Neutrophil (primary cell): Measurements from ENCODE around the gene CFAP74.

Source experiments
- H3K27ac ChIP-seq: fragments of 200-600 bp; sonication (generic); 2 replicates; pipeline ENCODE4 v1.5.1; 2016; ENCODE audit warnings: mild to moderate bottlenecking, moderate library complexity
- H3K27me3 ChIP-seq: fragments of 200-600 bp; sonication (generic); 2 replicates; pipeline ENCODE4 v1.6.0; 2016; ENCODE audit warnings: mild to moderate bottlenecking
- H3K36me3 ChIP-seq: fragments of 200-600 bp; sonication (generic); 2 replicates; pipeline ENCODE4 v1.5.1; 2017
- H3K4me1 ChIP-seq, 2 experiments: fragments of 200-600 bp in 1 of 2; sonication (generic) in 1 of 2; 1 replicate in 1 of 2; 2 replicates in 1 of 2; pipeline versions ENCODE4 v1.5.1 to v1.6.1; 2013 to 2016; ENCODE audit warnings: low read depth in 1 of 2, low read length in 1 of 2, mild to moderate bottlenecking in 1 of 2, moderate library complexity in 1 of 2; ENCODE audit not compliant: control insufficient read depth in 1 of 2, insufficient read depth in 1 of 2
- H3K4me3 ChIP-seq, 2 experiments: fragments of 200-600 bp in 1 of 2; sonication (generic) in 1 of 2; 1 replicate in 1 of 2; 2 replicates in 1 of 2; pipeline ENCODE4 v1.5.1; 2013 to 2016; ENCODE audit warnings: low read depth in 1 of 2, low read length in 1 of 2, mild to moderate bottlenecking in 1 of 2, moderate library complexity in 1 of 2
- H3K9me3 ChIP-seq: fragments of 200-600 bp; sonication (generic); 2 replicates; pipeline ENCODE4 v1.5.1; 2016
- CTCF ChIP-seq: fragments of 200-600 bp; sonication (generic); IDR thresholded peaks from 2 replicates; pipeline ENCODE4 v1.5.1; 2016; ENCODE audit warnings: antibody characterized with exemption

The CFAP74 gene

GRCh38 chr1:1925437-1926345 lies 77.9 kb downstream of the CFAP74 start:
- H3K9me3 ChIP-seq: no peaks in the 10 kb centered on the region

GRCh38 chr1:1924849-1925248 lies 78.7 kb downstream of the CFAP74 start:
- H3K4me3 ChIP-seq: no peak overlapping the region
- H3K27me3 ChIP-seq: peaks cover 18% of the 10 kb centered on the region
- no peaks in the 10 kb centered on the region for H3K36me3 ChIP-seq
- no peak overlapping the region for H3K27ac ChIP-seq
- H3K4me1 ChIP-seq: peaks cover 0 to 13% of the 10 kb centered on the region in 2 experiments
- no peak for TF ChIP-seq CTCF
- H3K9me3 ChIP-seq: no peaks in the 10 kb centered on the region

More at GRCh38 chr1:1925437-1926345, 77.9 kb downstream of the CFAP74 start:
- H3K4me3 ChIP-seq: no peak overlapping the region
- peaks cover 18% of the 10 kb centered on the region for H3K27me3 ChIP-seq
- no peak for TF ChIP-seq CTCF
- H3K4me1 ChIP-seq: peaks cover 0 to 5% of the 10 kb centered on the region in 2 experiments
- no peaks in the 10 kb centered on the region for H3K36me3 ChIP-seq
- H3K27ac ChIP-seq: no peak overlapping the region

GRCh38 chr1:1924386-1924785 lies 79.2 kb downstream of the CFAP74 start:
- no peak overlapping the region for H3K27ac ChIP-seq
- TF ChIP-seq CTCF: no peak
- no peaks in the 10 kb centered on the region for H3K9me3 ChIP-seq
- H3K36me3 ChIP-seq: no peaks in the 10 kb centered on the region
- no peak overlapping the region for H3K4me3 ChIP-seq
- H3K4me1 ChIP-seq: peaks cover 0 to 18% of the 10 kb centered on the region in 2 experiments
- H3K27me3 ChIP-seq: peaks cover 18% of the 10 kb centered on the region

- Histone ChIP-seq H3K4me3 (no peak overlapping the region), H3K36me3 (no peaks in the 10 kb centered on the region), H3K4me1 (peaks cover 8 to 30% of the 10 kb centered on the region in 2 experiments), H3K27ac (no peak overlapping the region), H3K27me3 (peaks cover 25% of the 10 kb centered on the region), H3K9me3 (no peaks in the 10 kb centered on the region)
- TF ChIP-seq CTCF: no peak
These were observed 80.4 kb downstream of the CFAP74 start for GRCh38 chr1:1922956-1923833.

- peaks cover 9 to 31% of the 10 kb centered on the region in 2 experiments for H3K4me1 ChIP-seq
- H3K27me3 ChIP-seq: peaks cover 27% of the 10 kb centered on the region
- H3K36me3 ChIP-seq: no peaks in the 10 kb centered on the region
- no peaks in the 10 kb centered on the region for H3K9me3 ChIP-seq
- H3K27ac ChIP-seq: no peak overlapping the region
- no peak for TF ChIP-seq CTCF
- no peak overlapping the region for H3K4me3 ChIP-seq
These were observed 81.0 kb downstream of the CFAP74 start for GRCh38 chr1:1922702-1922955.
